Stimulated activated CD8-positive, alpha-beta memory T cell treated with anti-CD3 and anti-CD28 coated beads, Interleukin-15, amount 100 ng/mL, for 4 hours (primary cell): ENCODE data around the gene SPAG17.

Experiments
- DNase-seq, 2 donors: peaks; one replicate each; pipeline ENCODE4 v3.0.0-alpha.2; 2020; ENCODE audit warnings: low read depth in 2 of 2

SPAG17 gene

GRCh38 chr1:118118873-118119463 lies 66.1 kb downstream of the SPAG17 start:
- DNase-seq, result no peak

DNA sequence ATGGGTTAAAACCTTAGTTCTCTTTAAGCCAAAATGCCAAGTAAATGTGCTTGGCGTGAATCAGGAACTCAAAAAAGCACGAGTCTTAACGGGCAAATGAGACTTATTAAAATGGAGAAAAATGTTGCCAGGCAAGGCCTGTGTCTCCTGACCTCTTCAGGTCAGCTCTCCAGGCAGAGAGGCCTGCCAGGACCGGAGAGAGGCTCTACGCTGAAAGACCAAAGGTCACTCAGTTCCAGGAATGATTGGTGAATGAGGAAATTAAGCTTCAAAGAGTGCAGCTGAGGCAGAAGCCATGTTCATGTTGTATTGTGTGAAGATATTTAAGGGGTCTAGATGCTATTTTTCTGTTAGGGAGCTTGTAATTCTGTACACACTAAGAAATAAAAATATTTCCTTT lies 66.6 kb downstream of the SPAG17 start:
- no peak for DNase-seq

- DNase-seq, result no peak
These were observed 67.5 kb downstream of the SPAG17 start for GRCh38 chr1:118117521-118117920.

- no peak for DNase-seq
These were observed 68.1 kb downstream of the SPAG17 start for GRCh38 chr1:118116909-118117308.

- DNase-seq, result no peak
These were observed 68.6 kb downstream of the SPAG17 start for GRCh38 chr1:118116401-118116800.

DNA sequence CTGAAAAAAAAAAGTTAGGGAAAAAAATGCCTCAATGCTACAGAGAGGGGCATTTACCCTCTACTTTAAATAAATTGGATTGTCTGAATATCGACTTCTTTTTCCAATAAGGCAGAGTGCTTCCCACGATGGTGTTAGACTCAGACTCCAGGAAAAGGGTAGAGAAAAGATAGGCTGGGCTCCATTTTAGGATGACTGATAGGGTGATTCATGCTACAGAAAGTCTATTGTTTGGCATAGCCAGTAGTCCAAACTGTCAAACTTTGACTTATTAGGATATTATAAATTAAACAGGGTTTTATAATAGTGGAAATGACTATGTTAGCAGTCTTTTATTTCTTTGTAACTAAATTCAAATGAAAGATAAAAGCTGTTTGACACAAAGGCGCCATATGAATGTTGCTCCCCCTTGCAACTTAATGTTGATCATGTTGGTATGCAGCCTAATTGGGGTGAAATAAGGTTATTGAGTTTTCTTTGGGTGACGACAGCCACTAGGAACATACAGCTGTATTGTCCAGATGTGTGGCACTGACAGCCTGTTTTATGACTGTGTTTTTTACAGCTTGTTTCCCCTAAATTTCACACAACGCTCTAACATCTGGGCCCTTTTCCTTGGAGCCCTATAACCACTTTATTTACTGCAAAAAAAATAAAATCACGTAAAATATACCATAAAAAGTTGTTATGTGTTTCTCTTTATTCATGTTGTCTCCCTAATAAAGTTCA lies 69.3 kb downstream of the SPAG17 start:
- no peak for DNase-seq

- no peak for DNase-seq
These were observed 71.8 kb downstream of the SPAG17 start for GRCh38 chr1:118113261-118113660.

DNA sequence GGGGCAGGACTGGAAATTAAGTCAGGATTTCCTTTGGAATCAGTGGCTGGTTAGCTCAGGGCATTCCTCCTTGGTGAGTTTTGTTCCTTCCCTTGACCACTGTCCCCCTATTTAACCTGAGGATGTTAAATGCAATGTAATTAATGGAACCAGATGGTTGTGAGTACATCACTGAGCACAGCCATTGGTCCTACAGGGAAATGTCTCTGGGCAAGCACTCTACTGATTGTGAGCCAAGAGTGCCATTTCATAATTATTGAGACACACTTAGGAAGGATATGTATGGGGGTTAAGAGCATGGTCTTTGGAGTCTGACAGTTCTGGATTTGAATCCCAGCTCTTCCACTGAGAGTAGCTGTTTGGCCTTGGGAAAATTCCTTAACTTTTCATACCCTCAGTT lies 74.4 kb downstream of the SPAG17 start:
- DNase-seq, result no peak

DNA sequence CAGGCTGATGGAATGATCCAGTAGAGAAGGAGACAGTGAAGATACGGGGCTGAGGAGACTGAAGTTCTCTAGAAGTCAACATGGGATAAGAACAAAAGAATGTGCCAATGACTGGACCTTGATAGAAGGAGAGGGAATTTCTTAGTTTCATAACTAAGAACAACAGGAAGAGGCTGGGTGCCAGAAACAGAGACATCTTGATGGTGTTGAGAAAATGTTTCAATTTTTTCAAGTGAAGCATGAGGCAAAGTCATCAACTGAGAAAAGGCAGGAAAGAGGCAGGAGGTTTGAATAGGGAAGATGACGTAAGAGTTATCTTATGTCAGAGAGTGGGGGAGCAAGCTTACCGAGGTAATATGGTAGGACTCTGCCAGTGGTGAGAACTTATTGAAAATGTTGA lies 80.1 kb downstream of the SPAG17 start:
- DNase-seq, result no peak

DNA sequence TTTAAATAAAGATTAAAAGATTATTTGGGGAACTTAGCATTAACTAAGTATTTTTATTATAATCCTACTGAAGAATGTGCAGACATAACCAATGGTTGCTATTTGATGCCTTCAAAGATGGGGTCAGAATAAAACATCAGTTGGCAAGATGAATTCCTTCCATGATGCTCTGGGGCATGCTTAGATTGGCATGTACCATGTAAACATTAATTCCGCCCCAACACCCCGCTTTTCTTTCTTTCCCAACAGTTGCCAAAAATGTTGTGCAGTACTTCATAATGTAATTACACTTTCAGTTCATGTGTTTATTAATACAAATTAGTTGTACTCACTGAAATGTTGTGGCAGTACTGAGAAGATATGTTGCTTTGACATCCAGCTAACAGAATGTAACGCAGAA lies 82.6 kb downstream of the SPAG17 start:
- no peak for DNase-seq

- DNase-seq, result no peak
These were observed 83.0 kb downstream of the SPAG17 start for GRCh38 chr1:118101999-118102398.

DNA sequence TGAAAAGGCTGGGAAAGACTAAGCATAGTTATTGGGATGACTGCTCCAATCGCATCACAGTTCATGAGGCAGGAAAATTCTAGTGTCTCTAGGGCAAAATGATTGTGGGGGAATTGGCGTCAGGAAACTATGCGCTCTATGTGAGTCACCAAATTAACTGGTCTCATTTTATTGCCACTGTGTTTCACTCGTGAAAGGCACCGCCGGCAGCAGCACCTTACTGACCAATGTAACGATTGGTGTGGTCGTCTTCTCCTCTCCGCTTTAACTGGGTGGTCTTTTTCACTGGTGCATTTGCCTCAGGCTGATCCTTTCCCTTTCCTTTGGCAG lies 83.5 kb downstream of the SPAG17 start:
- no peak for DNase-seq

GRCh38 chr1:118100686-118101514 lies 84.1 kb downstream of the SPAG17 start:
- DNase-seq, result no peak

- DNase-seq, result no peak
These were observed 85.3 kb downstream of the SPAG17 start for GRCh38 chr1:118099686-118100085.

GRCh38 chr1:118097622-118098348 lies 87.2 kb downstream of the SPAG17 start:
- no peak for DNase-seq

DNA sequence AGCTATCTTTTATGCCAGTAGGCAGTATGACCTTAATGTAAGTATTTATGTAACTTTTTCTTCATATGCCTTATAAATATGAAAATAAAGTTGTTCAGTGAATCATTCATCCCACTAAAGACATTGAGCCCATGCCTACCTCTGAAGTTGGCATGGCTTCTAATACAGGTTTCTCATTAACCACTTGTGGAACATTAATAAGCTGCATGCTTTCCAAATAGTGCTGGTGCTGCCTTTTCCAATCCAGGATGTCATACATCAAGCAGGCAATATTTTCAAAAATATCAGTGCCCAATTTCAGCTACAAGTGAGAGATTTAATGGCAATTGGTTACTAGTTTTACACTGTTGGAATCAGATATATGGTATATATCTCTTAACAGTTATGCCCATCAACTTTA lies 92.0 kb downstream of the SPAG17 start:
- no peak for DNase-seq

DNA sequence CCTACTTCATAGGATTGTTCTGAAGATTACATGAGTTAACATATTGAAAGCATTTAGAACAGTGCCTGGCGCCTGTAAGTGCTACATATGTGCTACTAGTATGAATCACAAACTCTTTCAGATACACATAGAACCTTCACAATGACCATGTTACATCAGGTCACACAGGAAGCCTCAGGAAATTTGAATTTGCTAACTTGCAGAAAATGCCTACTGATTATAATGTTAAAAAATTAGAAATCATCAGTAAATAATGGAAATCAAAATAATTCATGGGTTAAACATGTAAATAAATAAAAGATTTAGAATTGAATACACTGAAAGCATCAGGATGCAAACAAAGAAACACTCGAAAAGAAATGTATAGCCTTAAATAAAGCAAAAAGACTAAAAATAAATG lies 94.9 kb downstream of the SPAG17 start:
- no peak for DNase-seq

DNA sequence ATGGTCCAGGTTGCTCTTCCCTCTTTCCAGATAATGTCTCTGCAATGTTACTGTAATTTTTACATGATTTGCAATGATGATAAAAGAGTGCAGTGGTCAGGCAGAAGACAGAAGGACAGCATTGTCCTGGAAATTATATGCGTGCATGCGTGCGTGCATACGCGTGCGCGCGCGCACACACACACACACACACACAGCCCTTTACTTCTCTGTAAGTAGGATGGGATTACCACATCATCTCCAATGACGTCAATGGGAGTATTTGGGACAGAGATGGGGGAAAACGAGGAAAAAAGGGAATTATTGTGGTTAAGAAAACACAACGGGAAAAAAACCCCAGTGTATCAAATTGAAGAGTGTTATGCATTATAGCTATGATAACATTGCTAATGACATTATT lies 99.7 kb downstream of the SPAG17 start:
- no peak for DNase-seq

DNA sequence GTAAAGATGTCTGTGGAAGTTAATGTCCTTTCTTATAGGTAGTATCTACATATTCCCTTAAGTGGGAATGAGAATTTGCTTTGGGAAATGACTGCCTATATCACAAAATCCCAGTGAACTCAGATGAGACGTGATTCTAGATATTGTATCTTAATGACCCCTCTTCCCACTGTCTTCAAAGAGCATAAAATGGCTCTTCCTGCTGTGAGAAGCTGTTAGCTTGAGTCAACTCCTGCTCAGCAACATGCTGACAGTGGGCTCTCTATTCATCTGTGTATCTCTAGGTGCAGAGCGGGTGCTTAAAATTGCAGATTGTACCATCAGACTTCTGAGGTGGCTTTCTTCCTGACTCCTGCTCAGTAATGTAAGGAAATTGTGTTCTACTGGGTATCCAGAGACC lies 100.6 kb downstream of the SPAG17 start:
- DNase-seq, result no peak

- DNase-seq, result no peak
These were observed 102.0 kb downstream of the SPAG17 start for GRCh38 chr1:118082984-118083383.

GRCh38 chr1:118081387-118081786 lies 103.6 kb downstream of the SPAG17 start:
- DNase-seq, result no peak

- DNase-seq, result no peak
These were observed 107.5 kb downstream of the SPAG17 start for GRCh38 chr1:118077331-118078045.
